Cardiac muscle cell (in vitro differentiated cells and primary cell): Measurements from ENCODE around the gene LIPC. TPM values are rescaled to one million over a fixed set of nuclear protein-coding genes. Genes with fewer than 3 reads are reported as not detected.

Source experiments
- DNase-seq, 2 donors: peaks; one replicate each; pipeline versions ENCODE4 v3.0.0 to v3.0.0-alpha.2; 2010 to 2017; ENCODE audit warnings: low read depth in 1 of 2, low spot score in 1 of 2
- H3K27ac ChIP-seq: fragments of 200-600 bp; sonication (generic); 2 replicates; pipeline ENCODE4 v1.5.1; 2016
- H3K27me3 ChIP-seq: fragments of 200-600 bp; sonication (generic); 2 replicates; pipeline ENCODE4 v1.6.0; 2016; ENCODE audit warnings: control low read depth
- H3K36me3 ChIP-seq: fragments of 200-600 bp; sonication (generic); 2 replicates; pipeline ENCODE4 v1.5.1; 2016; ENCODE audit warnings: control low read depth
- H3K4me1 ChIP-seq: fragments of 200-600 bp; sonication (generic); 2 replicates; pipeline ENCODE4 v1.8.1; 2017; ENCODE audit warnings: low read depth, mild to moderate bottlenecking, mixed run types
- H3K4me3 ChIP-seq: fragments of 200-600 bp; sonication (generic); 2 replicates; pipeline ENCODE4 v1.5.1; 2016; ENCODE audit warnings: mild to moderate bottlenecking
- H3K9me3 ChIP-seq: fragments of 200-600 bp; sonication (generic); 2 replicates; pipeline ENCODE4 v1.5.1; 2017; ENCODE audit warnings: low read depth, mild to moderate bottlenecking, control low read depth
- CTCF ChIP-seq: IDR thresholded peaks from 2 replicates; pipeline ENCODE4 v1.5.1; 2012; ENCODE audit warnings: low read depth, mild to moderate bottlenecking, low read length
- polyA plus RNA-seq: library from polyadenylated mRNA; unstranded; fragments of >200 nt; fragmentation: Nextera tagmentation; extraction: Ambion mirVana; gene quantifications from 2 replicates; pipeline ENCODE4 v1.2.1, GENCODE V29; 2016
- total RNA-seq: library from RNA; depleted of rRNA; stranded (reverse); fragments of >200 nt; gene quantifications from 2 replicates; pipeline ENCODE4 v1.2.3, GENCODE V29; 2016

The LIPC gene
- total and polyA plus RNA-seq, 2 experiments from 2014 or later: not detected

GRCh38 chr15:58463815-58464650 is 32.2 kb downstream of the LIPC start:
- Histone ChIP-seq H3K4me1 (no peaks in the 10 kb centered on the region), H3K27ac (no peak overlapping the region), H3K4me3 (no peak overlapping the region), H3K9me3 (no peaks in the 10 kb centered on the region), H3K36me3 (no peaks in the 10 kb centered on the region), H3K27me3 (no peaks in the 10 kb centered on the region)
- TF ChIP-seq CTCF: no peak
- no peak for DNase-seq

- no peak for TF ChIP-seq CTCF
- no peaks in the 10 kb centered on the region for H3K36me3 ChIP-seq
Observed at GRCh38 chr15:58465070-58465469, 33.3 kb downstream of the LIPC start.

GRCh38 chr15:58465866-58466517 is 34.2 kb downstream of the LIPC start:
- Histone ChIP-seq H3K27ac (no peak overlapping the region), H3K9me3 (no peaks in the 10 kb centered on the region), H3K36me3 (no peaks in the 10 kb centered on the region), H3K27me3 (no peaks in the 10 kb centered on the region), H3K4me3 (no peak overlapping the region), H3K4me1 (no peaks in the 10 kb centered on the region)
- DNase-seq: no peak
- no peak for TF ChIP-seq CTCF

More at GRCh38 chr15:58465070-58465469, 33.3 kb downstream of the LIPC start:
- Histone ChIP-seq H3K27ac (no peak overlapping the region), H3K4me3 (no peak overlapping the region), H3K9me3 (no peaks in the 10 kb centered on the region), H3K4me1 (no peaks in the 10 kb centered on the region), H3K27me3 (no peaks in the 10 kb centered on the region)
- no peak for DNase-seq

GRCh38 chr15:58466566-58466965 is 34.8 kb downstream of the LIPC start:
- no peak overlapping the region for H3K4me3 ChIP-seq
- H3K36me3 ChIP-seq: no peaks in the 10 kb centered on the region
- no peak for DNase-seq
- H3K9me3 ChIP-seq: no peaks in the 10 kb centered on the region
- no peaks in the 10 kb centered on the region for H3K27me3 ChIP-seq
- H3K27ac ChIP-seq: no peak overlapping the region
- no peak for TF ChIP-seq CTCF
- no peaks in the 10 kb centered on the region for H3K4me1 ChIP-seq

- Histone ChIP-seq H3K36me3 (no peaks in the 10 kb centered on the region), H3K27ac (no peak overlapping the region), H3K4me3 (no peak overlapping the region), H3K9me3 (no peaks in the 10 kb centered on the region), H3K4me1 (no peaks in the 10 kb centered on the region), H3K27me3 (no peaks in the 10 kb centered on the region)
- no peak for TF ChIP-seq CTCF
- DNase-seq: no peak
Observed at GRCh38 chr15:58467121-58467721, 35.4 kb downstream of the LIPC start.
